Dendritic cell treated with granulocyte-macrophage colony-stimulating factor and Interleukin-4, amounts not matched to agents 40 ng/mL and 50 ng/mL, for 4 days (primary cell): Measurements from ENCODE around the gene CIART.
"Not testable (repeated sequence)": the region's sequence is repeated elsewhere in the genome, so short reads cannot be mapped to it uniquely, and the experiment has no call there.

Source experiments
- H3K27ac Mint-ChIP-seq: one replicate; pipeline ENCODE4 v1.8.0; 2022; ENCODE audit warnings: mild to moderate bottlenecking, mixed read lengths
- H3K27me3 Mint-ChIP-seq: one replicate; pipeline ENCODE4 v1.8.0; 2022; ENCODE audit warnings: mild to moderate bottlenecking, mixed read lengths
- H3K36me3 Mint-ChIP-seq: one replicate; pipeline ENCODE4 v1.8.0; 2022; ENCODE audit warnings: low read depth, mixed read lengths
- H3K4me1 Mint-ChIP-seq: one replicate; pipeline ENCODE4 v1.8.0; 2022; ENCODE audit warnings: low read depth, mixed read lengths
- H3K4me3 Mint-ChIP-seq: one replicate; pipeline ENCODE4 v1.8.0; 2022; ENCODE audit warnings: mild to moderate bottlenecking, moderate library complexity, mixed read lengths
- H3K9me3 Mint-ChIP-seq: one replicate; pipeline ENCODE4 v1.8.0; 2022; ENCODE audit warnings: mixed read lengths
- intact Hi-C: fragments of 100-400 bp; cut with micrococcal nuclease; formaldehyde crosslinking; loops from one replicate; pipeline ENCODE4 v1.15.0; 2022

Gene CIART

GRCh38 chr1:150302338-150302737 is 20.0 kb downstream of the CIART start:
- H3K36me3 Mint-ChIP-seq, result peaks cover 100% of the 10 kb centered on the region

GRCh38 chr1:150302902-150303301 is 20.5 kb downstream of the CIART start:
- Mint-ChIP-seq H3K36me3 (peaks cover 100% of the 10 kb centered on the region), H3K27me3 (no peaks in the 10 kb centered on the region), H3K4me3 (no peak overlapping the region), H3K27ac (no peak overlapping the region), H3K4me1 (peaks cover 9% of the 10 kb centered on the region), H3K9me3 (no peaks in the 10 kb centered on the region)
- intact Hi-C loops, result no loop called here

More at GRCh38 chr1:150302338-150302737, 20.0 kb downstream of the CIART start:
- H3K4me1 Mint-ChIP-seq, result peaks cover 9% of the 10 kb centered on the region
- no peak overlapping the region for H3K27ac Mint-ChIP-seq
- intact Hi-C loops, result no loop called here
- H3K9me3 Mint-ChIP-seq, result no peaks in the 10 kb centered on the region
- no peak overlapping the region for H3K4me3 Mint-ChIP-seq
- no peaks in the 10 kb centered on the region for H3K27me3 Mint-ChIP-seq

GRCh38 chr1:150308585-150308984 is 26.2 kb downstream of the CIART start:
- H3K27me3 Mint-ChIP-seq, intact Hi-C loops, H3K4me1 Mint-ChIP-seq, H3K4me3 Mint-ChIP-seq, H3K27ac Mint-ChIP-seq, H3K9me3 Mint-ChIP-seq: not testable (repeated sequence)
- peaks cover 61% of the 10 kb centered on the region for H3K36me3 Mint-ChIP-seq

- Mint-ChIP-seq H3K4me1 (no peaks in the 10 kb centered on the region), H3K27ac (no peak overlapping the region), H3K36me3 (peaks cover 47% of the 10 kb centered on the region), H3K27me3 (no peaks in the 10 kb centered on the region), H3K4me3 (no peak overlapping the region), H3K9me3 (no peaks in the 10 kb centered on the region)
- intact Hi-C loops, result no loop called here
These were observed 27.6 kb downstream of the CIART start for GRCh38 chr1:150309758-150310508.

GRCh38 chr1:150311762-150312161 is 29.4 kb downstream of the CIART start:
- Mint-ChIP-seq H3K4me1 (peaks cover 7% of the 10 kb centered on the region), H3K27me3 (no peaks in the 10 kb centered on the region), H3K9me3 (no peaks in the 10 kb centered on the region), H3K27ac (no peak overlapping the region), H3K36me3 (peaks cover 29% of the 10 kb centered on the region), H3K4me3 (no peak overlapping the region)
- intact Hi-C loops, result no loop called here

GRCh38 chr1:150314691-150315090 is 32.3 kb downstream of the CIART start:
- H3K4me3 Mint-ChIP-seq, H3K27ac Mint-ChIP-seq, intact Hi-C loops, H3K9me3 Mint-ChIP-seq, H3K4me1 Mint-ChIP-seq, H3K36me3 Mint-ChIP-seq, H3K27me3 Mint-ChIP-seq: not testable (repeated sequence)

- peaks cover 27% of the 10 kb centered on the region for H3K4me1 Mint-ChIP-seq
- peak overlapping the region; percentile 94 for H3K27ac Mint-ChIP-seq
- intact Hi-C loops, result loop anchor here (5.0 kb wide), 1 partner anchor 38 kb away; the partner anchor contains the start of gene CIART
- H3K36me3 Mint-ChIP-seq, result peaks cover 29% of the 10 kb centered on the region
- no peaks in the 10 kb centered on the region for H3K9me3 Mint-ChIP-seq
- no peaks in the 10 kb centered on the region for H3K27me3 Mint-ChIP-seq
- H3K4me3 Mint-ChIP-seq, result peak overlapping the region; percentile 97
These were observed 38.3 kb downstream of the CIART start for GRCh38 chr1:150320667-150320978.

- no peaks in the 10 kb centered on the region for H3K9me3 Mint-ChIP-seq
- H3K4me1 Mint-ChIP-seq, result peaks cover 21% of the 10 kb centered on the region
- peaks cover 40% of the 10 kb centered on the region for H3K36me3 Mint-ChIP-seq
- H3K4me3 Mint-ChIP-seq, result peak overlapping the region; percentile 97
- peak overlapping the region; percentile 94 for H3K27ac Mint-ChIP-seq
- H3K27me3 Mint-ChIP-seq, result no peaks in the 10 kb centered on the region
- intact Hi-C loops, result loop anchor here (1.0 to 5.0 kb wide), 2 partner anchors 39 to 66 kb away; partner anchors contain the start of gene CIART
These were observed 39.4 kb downstream of the CIART start for GRCh38 chr1:150321826-150322166.

- peak overlapping the region; percentile 97 for H3K4me3 Mint-ChIP-seq
- intact Hi-C loops, result loop anchor here (5.0 kb wide), 1 partner anchor 40 kb away; the partner anchor contains the start of gene CIART
- H3K4me1 Mint-ChIP-seq, result peaks cover 21% of the 10 kb centered on the region
- H3K27ac Mint-ChIP-seq, result peak overlapping the region; percentile 94
- H3K27me3 Mint-ChIP-seq, result no peaks in the 10 kb centered on the region
- peaks cover 46% of the 10 kb centered on the region for H3K36me3 Mint-ChIP-seq
- no peaks in the 10 kb centered on the region for H3K9me3 Mint-ChIP-seq
These were observed 40.0 kb downstream of the CIART start for GRCh38 chr1:150322310-150322709.

GRCh38 chr1:150332651-150333290 is 50.4 kb downstream of the CIART start:
- intact Hi-C loops, result no loop called here
- H3K36me3 Mint-ChIP-seq, result peaks cover 96% of the 10 kb centered on the region

More at GRCh38 chr1:150332651-150333290, 50.4 kb downstream of the CIART start:
- Mint-ChIP-seq H3K4me3 (no peak overlapping the region), H3K27me3 (no peaks in the 10 kb centered on the region), H3K4me1 (no peaks in the 10 kb centered on the region), H3K9me3 (no peaks in the 10 kb centered on the region), H3K27ac (no peak overlapping the region)
